CD4-positive, alpha-beta memory T cell (primary cell): ENCODE results near the gene CCDC69. TPM values are rescaled to one million over a fixed set of nuclear protein-coding genes. Genes with fewer than 3 reads are reported as not detected.
"Not testable (repeated sequence)": the region's sequence is repeated elsewhere in the genome, so short reads cannot be mapped to it uniquely, and the experiment has no call there.

ENCODE experiments used
- CTCF ChIA-PET: fragments of 350-600 bp; sonication (Branson Sonifier 250); formaldehyde crosslinking; loops from one replicate; lab custom pipeline; 2021; ENCODE audit warnings: inconsistent platforms; ENCODE audit not compliant: partially characterized antibody; lab: Charles Lee
- POLR2A ChIA-PET: fragments of 350-600 bp; sonication (Branson Sonifier 250); formaldehyde crosslinking; loops from one replicate; lab custom pipeline; 2021; ENCODE audit not compliant: partially characterized antibody; lab: Charles Lee
- DNase-seq, 5 donors: peaks; one replicate each; pipeline versions ENCODE4 v3.0.0 to v3.0.0-alpha.2; 2020 to 2022; ENCODE audit warnings: mixed read lengths in 1 of 5
- H3K27ac ChIP-seq: one replicate; pipeline ENCODE4 v1.7.0; 2013; ENCODE audit warnings: low read depth, low read length
- H3K27me3 ChIP-seq: 2 replicates; pipeline ENCODE4 v1.7.0; 2013; ENCODE audit warnings: mild to moderate bottlenecking, low read length, moderate library complexity; ENCODE audit not compliant: insufficient read depth
- H3K36me3 ChIP-seq: 2 replicates; pipeline ENCODE4 v1.7.0; 2013; ENCODE audit warnings: mild to moderate bottlenecking, low read length, moderate library complexity; ENCODE audit not compliant: insufficient read depth
- H3K4me1 ChIP-seq: 2 replicates; pipeline ENCODE4 v1.7.0; 2013; ENCODE audit warnings: mild to moderate bottlenecking, low read length, moderate library complexity; ENCODE audit not compliant: insufficient read depth
- H3K4me3 ChIP-seq, 2 donors: one replicate each; pipeline ENCODE4 v1.7.0; 2013; ENCODE audit warnings: low read length in 2 of 2, mild to moderate bottlenecking in 1 of 2
- H3K9me3 ChIP-seq, 2 donors: one replicate each; pipeline ENCODE4 v1.7.0; 2013; ENCODE audit warnings: low read length in 2 of 2, control low read depth in 1 of 2; ENCODE audit not compliant: control insufficient read depth in 1 of 2
- H3K27ac Mint-ChIP-seq, 7 donors: one replicate each; pipeline ENCODE4 v1.8.0; 2020 to 2021; ENCODE audit warnings: mixed read lengths in 7 of 7, mild to moderate bottlenecking in 6 of 7, inconsistent platforms in 3 of 7, moderate library complexity in 3 of 7
- H3K27me3 Mint-ChIP-seq, 2 donors: one replicate each; pipeline ENCODE4 v1.8.0; 2020 to 2021; ENCODE audit warnings: mixed read lengths in 2 of 2
- H3K36me3 Mint-ChIP-seq, 2 donors: one replicate each; pipeline ENCODE4 v1.8.0; 2020 to 2021; ENCODE audit warnings: mixed read lengths in 2 of 2, inconsistent platforms in 1 of 2, mild to moderate bottlenecking in 1 of 2
- H3K4me1 Mint-ChIP-seq, 4 donors: one replicate each; pipeline ENCODE4 v1.8.0; 2020 to 2021; ENCODE audit warnings: mixed read lengths in 4 of 4, mild to moderate bottlenecking in 1 of 4
- H3K4me3 Mint-ChIP-seq, 8 donors: one replicate each; pipeline ENCODE4 v1.8.0; 2020 to 2021; ENCODE audit warnings: mixed read lengths in 8 of 8, mild to moderate bottlenecking in 7 of 8, moderate library complexity in 6 of 8, inconsistent platforms in 3 of 8
- H3K9me3 Mint-ChIP-seq, 8 donors: one replicate each; pipeline ENCODE4 v1.8.0; 2020 to 2021; ENCODE audit warnings: mixed read lengths in 8 of 8, mild to moderate bottlenecking in 5 of 8, inconsistent platforms in 3 of 8, moderate library complexity in 1 of 8
- intact Hi-C: fragments of 100-400 bp; cut with micrococcal nuclease; formaldehyde crosslinking; loops from one replicate; pipeline ENCODE4 v1.15.1; 2023
- polyA plus RNA-seq, 2 donors: library from polyadenylated mRNA; unstranded; fragments of 300-500 nt; fragmentation: Illumina TruSeq; gene quantifications; one replicate each; pipeline ENCODE4 v1.2.3, GENCODE V29; 2021
- total RNA-seq, 2 experiments: library from RNA; stranded (reverse); gene quantifications; one replicate each; pipeline ENCODE4 v1.2.3, GENCODE V29; 2021

The CCDC69 gene
- total and polyA plus RNA-seq, 4 experiments from 2014 or later: 38.9 to 93.9 (median 88.2) TPM

- Mint-ChIP-seq H3K4me1 (peaks cover 17 to 24% (median 18%) of the 10 kb centered on the region in 4 donors), H3K36me3 (no peaks in the 10 kb centered on the region), H3K27ac (peak overlapping the region in 3 of 7 donors; percentile 35 to 81 (median 61)), H3K27me3 (no peaks in the 10 kb centered on the region), H3K4me3 (no peak overlapping the region), H3K9me3 (no peaks in the 10 kb centered on the region)
- peak in 4 of 5 donors; percentile 40 to 60 (median 48) for DNase-seq
- no peak overlapping the region for H3K4me3 ChIP-seq
- intact Hi-C loops: loop anchor here (1.0 to 5.0 kb wide), 3 partner anchors 37 to 113 kb away; no protein-coding TSS in a partner anchor
- no peaks in the 10 kb centered on the region for H3K36me3 ChIP-seq
- H3K27me3 ChIP-seq: no peaks in the 10 kb centered on the region
- peaks cover 28% of the 10 kb centered on the region for H3K4me1 ChIP-seq
- no peak overlapping the region for H3K27ac ChIP-seq
- ChIA-PET POLR2A (interaction anchor here (0.6 to 4.3 kb wide), 7 partner anchors 10 to 184 kb away, joined by 3 to 16 read pairs (median 5); partner anchors contain the start of gene GM2A), CTCF (interaction anchor here (0.6 to 7.6 kb wide), 27 partner anchors 8 to 789 kb away, joined by 3 to 159 read pairs (median 5); partner anchors contain the start of genes CCDC69 and GM2A)
- no peaks in the 10 kb centered on the region for H3K9me3 ChIP-seq
These were observed 15.5 kb upstream of the CCDC69 start for GRCh38 chr5:151239237-151239861.

GRCh38 chr5:151238303-151238741, 14.4 kb upstream of the CCDC69 start:
- no peak overlapping the region for H3K4me3 ChIP-seq
- peaks cover 23% of the 10 kb centered on the region for H3K4me1 ChIP-seq
- H3K4me1 Mint-ChIP-seq: peaks cover 10 to 16% (median 12%) of the 10 kb centered on the region in 4 donors
- ChIA-PET POLR2A (interaction anchor here (0.6 to 2.5 kb wide), 8 partner anchors 9 to 183 kb away, joined by 3 to 16 read pairs (median 5); partner anchors contain the start of gene CCDC69), CTCF (interaction anchor here (0.7 to 7.6 kb wide), 25 partner anchors 9 to 788 kb away, joined by 3 to 159 read pairs (median 5); partner anchors contain the start of genes ANXA6, CCDC69 and GM2A)
- no peak overlapping the region for H3K4me3 Mint-ChIP-seq
- DNase-seq: no peak
- H3K9me3 Mint-ChIP-seq: no peaks in the 10 kb centered on the region
- H3K27me3 ChIP-seq: no peaks in the 10 kb centered on the region
- H3K9me3 ChIP-seq: no peaks in the 10 kb centered on the region
- intact Hi-C loops: loop anchor here (2.0 to 5.0 kb wide), 2 partner anchors 36 to 74 kb away; no protein-coding TSS in a partner anchor
- no peaks in the 10 kb centered on the region for H3K36me3 ChIP-seq
- H3K36me3 Mint-ChIP-seq: no peaks in the 10 kb centered on the region
- no peaks in the 10 kb centered on the region for H3K27me3 Mint-ChIP-seq
- H3K27ac ChIP-seq: no peak overlapping the region
- no peak overlapping the region for H3K27ac Mint-ChIP-seq

GRCh38 chr5:151237685-151238084, 13.8 kb upstream of the CCDC69 start:
- no peak overlapping the region for H3K4me3 ChIP-seq
- H3K9me3 ChIP-seq: no peaks in the 10 kb centered on the region
- ChIA-PET CTCF (interaction anchor here (0.7 to 7.6 kb wide), 15 partner anchors 13 to 121 kb away, joined by 3 to 159 read pairs (median 16); partner anchors contain the start of genes ANXA6, CCDC69 and GM2A), POLR2A (interaction anchor here (0.6 to 2.5 kb wide), 4 partner anchors 13 to 68 kb away, joined by 3 to 16 read pairs (median 10); partner anchors contain the start of gene CCDC69)
- no peaks in the 10 kb centered on the region for H3K27me3 Mint-ChIP-seq
- intact Hi-C loops: loop anchor here (2.0 to 5.0 kb wide), 2 partner anchors 35 to 73 kb away; no protein-coding TSS in a partner anchor
- no peak overlapping the region for H3K4me3 Mint-ChIP-seq
- no peak for DNase-seq
- H3K4me1 Mint-ChIP-seq: peaks cover 10 to 17% (median 11%) of the 10 kb centered on the region in 4 donors
- H3K27ac Mint-ChIP-seq: no peak overlapping the region
- no peaks in the 10 kb centered on the region for H3K9me3 Mint-ChIP-seq
- H3K36me3 ChIP-seq: no peaks in the 10 kb centered on the region
- peaks cover 22% of the 10 kb centered on the region for H3K4me1 ChIP-seq
- H3K27me3 ChIP-seq: no peaks in the 10 kb centered on the region
- no peaks in the 10 kb centered on the region for H3K36me3 Mint-ChIP-seq
- no peak overlapping the region for H3K27ac ChIP-seq

GRCh38 chr5:151236888-151237287, 13.0 kb upstream of the CCDC69 start:
- Mint-ChIP-seq H3K4me1 (peaks cover 10 to 17% (median 11%) of the 10 kb centered on the region in 4 donors), H3K4me3 (no peak overlapping the region), H3K9me3 (no peaks in the 10 kb centered on the region), H3K27me3 (no peaks in the 10 kb centered on the region), H3K36me3 (no peaks in the 10 kb centered on the region), H3K27ac (peak overlapping the region in 2 of 7 donors; percentile 23 to 53)
- no peak overlapping the region for H3K27ac ChIP-seq
- H3K9me3 ChIP-seq: no peaks in the 10 kb centered on the region
- peaks cover 22% of the 10 kb centered on the region for H3K4me1 ChIP-seq
- no peaks in the 10 kb centered on the region for H3K27me3 ChIP-seq
- ChIA-PET CTCF (interaction anchor here (0.7 to 7.6 kb wide), 10 partner anchors 12 to 544 kb away, joined by 4 to 159 read pairs (median 40); partner anchors contain the start of genes CCDC69 and GM2A), POLR2A (interaction anchor here (1.5 to 3.8 kb wide), 4 partner anchors 13 to 67 kb away, joined by 5 to 46 read pairs (median 16); partner anchors contain the start of gene CCDC69)
- no peak for DNase-seq
- H3K36me3 ChIP-seq: no peaks in the 10 kb centered on the region
- intact Hi-C loops: loop anchor here (5.0 kb wide), 1 partner anchor 35 kb away; no protein-coding TSS in a partner anchor
- H3K4me3 ChIP-seq: no peak overlapping the region

GRCh38 chr5:151235239-151235571, 11.3 kb upstream of the CCDC69 start:
- POLR2A ChIA-PET: interaction anchor here (0.8 to 3.8 kb wide), 6 partner anchors 9 to 154 kb away, joined by 3 to 46 read pairs (median 8); partner anchors contain the start of genes ANXA6 and CCDC69
- intact Hi-C loops: loop anchor here (5.0 kb wide), 1 partner anchor 33 kb away; no protein-coding TSS in a partner anchor
- H3K4me3 ChIP-seq, H3K36me3 ChIP-seq, H3K36me3 Mint-ChIP-seq, H3K27ac ChIP-seq, H3K27me3 ChIP-seq, H3K4me3 Mint-ChIP-seq, DNase-seq, H3K9me3 ChIP-seq, H3K9me3 Mint-ChIP-seq, H3K27me3 Mint-ChIP-seq: not testable (repeated sequence)
- peak overlapping the region in 1 of 7 donors; percentile 52 for H3K27ac Mint-ChIP-seq
- peaks cover 22% of the 10 kb centered on the region for H3K4me1 ChIP-seq
- peaks cover 10 to 17% (median 11%) of the 10 kb centered on the region in 4 donors for H3K4me1 Mint-ChIP-seq
- CTCF ChIA-PET: interaction anchor here (1.0 to 2.7 kb wide), 10 partner anchors 10 to 196 kb away, joined by 3 to 21 read pairs (median 4); partner anchors contain the start of gene GM2A

GRCh38 chr5:151234476-151235238, 10.8 kb upstream of the CCDC69 start:
- no peaks in the 10 kb centered on the region for H3K27me3 ChIP-seq
- ChIA-PET POLR2A (interaction anchor here (0.8 to 3.8 kb wide), 7 partner anchors 9 to 153 kb away, joined by 3 to 46 read pairs (median 5); partner anchors contain the start of genes ANXA6 and CCDC69), CTCF (interaction anchor here (1.0 to 2.7 kb wide), 12 partner anchors 8 to 195 kb away, joined by 3 to 21 read pairs (median 4); partner anchors contain the start of genes CCDC69 and GM2A)
- Mint-ChIP-seq H3K27ac (peak overlapping the region in 5 of 7 donors; percentile 59 to 91 (median 78)), H3K4me3 (peak overlapping the region in 7 of 8 donors; percentile 30 to 72 (median 61)), H3K36me3 (no peaks in the 10 kb centered on the region), H3K4me1 (peaks cover 10 to 17% (median 11%) of the 10 kb centered on the region in 4 donors), H3K27me3 (no peaks in the 10 kb centered on the region), H3K9me3 (no peaks in the 10 kb centered on the region)
- no peaks in the 10 kb centered on the region for H3K36me3 ChIP-seq
- intact Hi-C loops: loop anchor here (1.0 to 5.0 kb wide), 2 partner anchors 11 to 32 kb away; no protein-coding TSS in a partner anchor
- no peak overlapping the region for H3K27ac ChIP-seq
- H3K9me3 ChIP-seq: no peaks in the 10 kb centered on the region
- H3K4me3 ChIP-seq: no peak overlapping the region
- peaks cover 22% of the 10 kb centered on the region for H3K4me1 ChIP-seq
- DNase-seq: no peak
